ENCODE data around the gene BCAR3.
"Not testable (repeated sequence)": the region's sequence is repeated elsewhere in the genome, so short reads cannot be mapped to it uniquely, and the experiment has no call there.

BCAR3 gene

DNA sequence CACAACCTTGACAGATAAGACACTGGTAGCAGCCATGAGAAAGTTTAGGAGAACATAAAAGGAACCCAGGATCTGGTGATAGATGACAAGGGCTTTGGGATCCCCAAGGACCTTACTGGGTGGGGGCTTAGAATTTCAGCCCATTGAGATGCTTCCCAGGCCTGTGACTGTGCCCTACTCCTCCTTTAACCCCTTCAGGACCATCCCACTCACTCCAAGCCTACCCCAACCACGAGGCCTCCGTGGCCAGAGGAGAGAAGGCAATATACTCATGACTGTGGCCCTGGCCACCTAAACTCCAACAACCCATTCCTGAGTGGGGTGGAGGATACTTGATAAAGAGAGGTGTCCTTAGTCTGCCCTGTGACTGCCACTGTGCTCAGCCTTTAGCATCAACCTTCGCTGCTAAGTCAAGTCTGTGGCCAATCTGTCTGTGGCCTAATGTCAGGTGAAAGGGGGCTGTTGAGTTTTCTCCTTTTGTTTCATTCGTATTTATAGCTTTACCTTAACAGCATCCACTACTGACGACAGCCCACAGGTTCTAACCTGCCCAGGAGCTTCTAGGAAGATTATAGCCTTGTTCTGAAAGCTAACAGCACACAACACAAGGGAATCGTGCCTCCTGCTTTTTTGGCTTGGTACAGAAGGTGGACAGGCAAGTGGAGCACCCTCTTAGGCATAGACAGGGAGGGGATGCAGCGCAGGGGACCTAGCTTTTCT lies 16.9 kb upstream of the BCAR3 start:
- Mint-ChIP-seq H3K27me3 (no peaks in the 10 kb centered on the region), H3K9me3 (no peaks in the 10 kb centered on the region), H3K27ac (no peak overlapping the region), H3K4me1 (peaks cover 5% of the 10 kb centered on the region), H3K4me3 (no peak overlapping the region)
- DNase-seq: no peak
- ATAC-seq: no peak

DNA sequence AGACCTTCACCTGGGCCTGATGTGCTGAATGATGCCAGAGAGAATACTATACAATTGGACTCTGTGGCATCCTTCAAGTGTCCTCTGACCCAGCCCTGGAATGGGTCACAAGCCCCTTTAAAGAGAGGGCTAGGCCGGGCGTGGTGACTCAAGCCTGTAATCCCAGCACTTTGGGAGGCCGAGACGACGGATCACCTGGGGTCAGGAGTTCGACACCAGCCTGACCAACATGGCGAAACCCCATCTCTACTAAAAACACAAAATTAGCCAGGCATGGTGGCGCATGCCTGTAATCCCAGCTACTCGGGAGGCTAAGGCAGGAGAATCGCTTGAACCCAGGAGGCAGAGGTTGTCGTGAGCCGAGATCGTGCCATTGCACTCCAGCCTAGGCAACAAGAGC lies 15.9 kb upstream of the BCAR3 start:
- peaks cover 12% of the 10 kb centered on the region for H3K4me1 Mint-ChIP-seq
- not testable (repeated sequence) for H3K27me3 Mint-ChIP-seq, DNase-seq, H3K9me3 Mint-ChIP-seq, H3K4me3 Mint-ChIP-seq, H3K27ac Mint-ChIP-seq, ATAC-seq

DNA sequence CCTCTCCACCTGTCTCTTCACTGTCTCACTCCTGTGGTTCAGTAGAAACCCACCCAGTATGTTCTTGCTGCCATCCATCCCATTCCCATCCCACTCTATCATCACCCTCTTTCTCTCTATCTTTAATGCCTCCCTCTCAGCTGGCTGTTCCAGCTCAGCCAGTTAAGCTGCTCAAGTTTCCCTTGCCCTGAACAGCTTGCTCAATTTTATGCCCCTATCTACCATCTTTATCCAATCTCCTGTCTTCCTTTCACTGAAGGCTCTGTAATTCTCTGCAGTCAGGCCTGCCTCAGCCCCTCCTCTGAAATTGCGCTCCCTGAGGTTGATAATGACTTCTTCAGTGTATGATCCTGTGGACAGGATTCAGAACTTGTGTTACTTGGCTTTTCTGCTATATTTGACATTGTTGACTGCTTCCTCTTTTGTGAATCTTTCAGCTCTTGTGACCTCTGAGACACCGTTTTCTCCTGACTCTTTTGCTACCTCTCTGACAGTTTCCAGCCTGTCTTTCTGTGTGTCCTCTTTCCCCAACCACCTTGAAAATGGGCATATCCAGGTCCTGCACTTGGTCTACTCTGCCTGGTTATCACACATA lies 13.9 kb upstream of the BCAR3 start:
- Mint-ChIP-seq H3K4me1 (peaks cover 14% of the 10 kb centered on the region), H3K4me3 (no peak overlapping the region), H3K27me3 (no peaks in the 10 kb centered on the region), H3K27ac (no peak overlapping the region), H3K9me3 (no peaks in the 10 kb centered on the region)
- DNase-seq (no peak), ATAC-seq (no peak)

DNA sequence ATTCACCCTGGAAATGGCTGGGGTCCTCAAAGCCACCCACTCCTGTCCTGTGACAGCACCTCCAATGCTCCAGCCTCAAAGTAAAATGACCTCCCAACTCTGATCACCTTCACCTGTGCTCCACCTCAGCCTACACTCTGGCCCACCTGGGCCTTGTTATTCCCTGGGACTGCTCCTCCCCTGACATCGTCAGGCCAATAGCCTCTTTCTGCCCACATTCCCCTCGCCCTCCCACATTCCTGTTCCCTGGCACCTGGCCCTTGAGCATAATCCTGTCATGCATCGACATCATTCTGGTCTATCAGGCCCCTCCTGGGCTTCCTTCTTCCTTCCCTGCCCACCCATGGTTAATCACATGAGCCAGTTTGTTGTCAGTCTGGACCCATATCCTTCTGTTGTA lies 13.2 kb upstream of the BCAR3 start:
- no peaks in the 10 kb centered on the region for H3K27me3 Mint-ChIP-seq
- DNase-seq (no peak), ATAC-seq (no peak)
- H3K4me3 Mint-ChIP-seq: no peak overlapping the region
- no peaks in the 10 kb centered on the region for H3K9me3 Mint-ChIP-seq
- peaks cover 14% of the 10 kb centered on the region for H3K4me1 Mint-ChIP-seq
- no peak overlapping the region for H3K27ac Mint-ChIP-seq

DNA sequence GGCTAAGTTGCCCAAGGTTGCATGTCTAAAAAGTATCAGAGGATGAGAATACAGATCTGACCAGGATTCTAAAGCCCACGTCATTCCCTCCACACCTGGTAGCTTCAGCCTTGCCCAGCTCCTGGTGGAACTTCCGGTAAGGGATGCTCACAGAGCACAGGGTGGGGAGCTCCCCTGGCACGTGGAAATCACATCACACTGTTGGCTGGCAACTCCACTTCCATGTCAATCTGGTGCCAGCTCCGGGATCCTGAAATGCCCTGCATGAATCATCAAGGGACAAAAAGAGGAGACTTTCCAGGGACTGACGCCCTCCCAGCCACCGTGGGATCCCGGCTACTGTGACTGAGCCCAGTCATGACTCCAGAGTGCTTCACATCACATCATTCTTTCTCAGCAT lies 12.4 kb upstream of the BCAR3 start:
- H3K27ac Mint-ChIP-seq: peak overlapping the region in 1 of 2 donors; percentile 71
- DNase-seq (no peak), ATAC-seq (no peak)
- no peak overlapping the region for H3K4me3 Mint-ChIP-seq
- H3K27me3 Mint-ChIP-seq: no peaks in the 10 kb centered on the region
- H3K9me3 Mint-ChIP-seq: no peaks in the 10 kb centered on the region
- H3K4me1 Mint-ChIP-seq: peaks cover 14% of the 10 kb centered on the region

DNA sequence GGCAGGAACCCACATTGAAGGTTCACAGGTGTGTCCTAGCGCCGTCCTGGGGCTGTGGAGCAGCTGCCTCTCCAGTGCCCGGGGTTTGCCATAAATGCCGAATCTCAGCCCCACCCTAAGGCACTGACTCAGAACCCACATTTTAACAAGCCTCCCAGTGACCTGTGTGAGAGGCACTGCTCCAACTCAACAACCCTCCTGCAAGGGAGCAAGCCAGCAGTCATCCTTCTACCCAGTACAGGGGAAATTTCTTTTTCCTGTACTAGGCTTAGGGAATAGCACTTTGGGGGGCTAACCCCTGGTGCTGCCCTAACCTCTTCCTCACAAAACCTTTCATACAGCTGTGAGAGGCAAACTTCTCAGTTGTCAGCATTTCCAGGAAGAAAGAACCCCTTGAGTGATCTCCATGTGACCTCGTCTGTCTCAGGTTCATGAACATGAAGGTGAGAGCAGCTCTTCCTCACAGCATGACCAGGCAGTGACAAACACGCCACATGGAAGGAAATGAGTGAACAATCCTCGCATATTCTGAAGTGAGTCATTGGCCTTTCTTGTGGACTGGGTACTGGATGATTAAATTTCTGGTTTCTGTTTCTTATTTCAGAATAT lies 11.4 kb upstream of the BCAR3 start:
- peak overlapping the region; percentile 2 to 52 for H3K4me3 Mint-ChIP-seq
- no peaks in the 10 kb centered on the region for H3K9me3 Mint-ChIP-seq
- no peak overlapping the region for H3K27ac Mint-ChIP-seq
- H3K27me3 Mint-ChIP-seq: no peaks in the 10 kb centered on the region
- H3K4me1 Mint-ChIP-seq: peaks cover 14% of the 10 kb centered on the region
- DNase-seq (peak; percentile 58 to 80), ATAC-seq (peak; percentile 97)

DNA sequence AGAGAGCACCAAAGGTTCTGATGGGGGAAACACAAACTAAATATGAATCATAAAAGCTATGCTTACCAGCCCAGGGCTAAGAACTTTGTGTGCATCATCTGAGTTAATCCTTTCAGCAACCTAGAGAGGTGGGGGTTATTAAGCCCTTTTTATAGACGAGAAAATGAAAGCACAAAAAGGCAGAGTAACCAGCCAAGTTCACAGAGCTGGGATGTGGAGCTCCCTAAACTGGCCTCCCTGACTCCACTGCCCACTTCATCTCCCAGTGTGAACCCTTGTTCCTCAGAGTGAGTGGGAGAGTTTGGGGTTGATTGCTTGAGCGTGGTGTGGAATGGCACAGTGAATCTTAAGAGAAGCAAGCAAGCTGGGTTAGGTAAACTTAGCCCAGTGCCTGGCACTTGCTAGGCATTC lies 10.8 kb upstream of the BCAR3 start:
- no peak for ATAC-seq
- peak overlapping the region in 1 of 2 donors; percentile 26 for H3K4me3 Mint-ChIP-seq
- peaks cover 6% of the 10 kb centered on the region for H3K27me3 Mint-ChIP-seq
- no peak for DNase-seq
- peaks cover 14% of the 10 kb centered on the region for H3K4me1 Mint-ChIP-seq
- H3K27ac Mint-ChIP-seq: peak overlapping the region in 1 of 2 donors; percentile 90
- no peaks in the 10 kb centered on the region for H3K9me3 Mint-ChIP-seq

DNA sequence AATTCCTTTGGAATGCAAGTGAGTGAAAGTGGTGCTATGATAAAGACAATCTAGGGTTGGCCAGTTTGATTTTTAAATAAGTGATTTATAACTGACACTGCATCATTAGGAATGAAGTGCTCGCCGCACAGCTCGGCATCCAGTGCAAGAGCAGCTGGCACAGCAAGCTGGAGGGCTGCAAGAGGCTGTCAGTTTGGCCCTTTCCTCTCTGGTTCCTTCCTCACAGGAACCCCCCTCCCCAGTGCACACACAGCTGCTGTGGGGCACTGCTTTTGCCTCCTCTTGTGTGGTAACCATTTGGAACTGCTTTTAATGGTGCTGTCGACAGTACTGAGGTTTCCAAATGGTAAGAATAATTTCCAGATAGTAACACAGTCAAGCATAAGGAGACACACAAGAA lies 10.4 kb upstream of the BCAR3 start:
- no peak overlapping the region for H3K4me3 Mint-ChIP-seq
- H3K9me3 Mint-ChIP-seq: no peaks in the 10 kb centered on the region
- no peak for DNase-seq
- ATAC-seq: no peak
- no peak overlapping the region for H3K27ac Mint-ChIP-seq
- peaks cover 10% of the 10 kb centered on the region for H3K27me3 Mint-ChIP-seq
- peaks cover 14% of the 10 kb centered on the region for H3K4me1 Mint-ChIP-seq

DNA sequence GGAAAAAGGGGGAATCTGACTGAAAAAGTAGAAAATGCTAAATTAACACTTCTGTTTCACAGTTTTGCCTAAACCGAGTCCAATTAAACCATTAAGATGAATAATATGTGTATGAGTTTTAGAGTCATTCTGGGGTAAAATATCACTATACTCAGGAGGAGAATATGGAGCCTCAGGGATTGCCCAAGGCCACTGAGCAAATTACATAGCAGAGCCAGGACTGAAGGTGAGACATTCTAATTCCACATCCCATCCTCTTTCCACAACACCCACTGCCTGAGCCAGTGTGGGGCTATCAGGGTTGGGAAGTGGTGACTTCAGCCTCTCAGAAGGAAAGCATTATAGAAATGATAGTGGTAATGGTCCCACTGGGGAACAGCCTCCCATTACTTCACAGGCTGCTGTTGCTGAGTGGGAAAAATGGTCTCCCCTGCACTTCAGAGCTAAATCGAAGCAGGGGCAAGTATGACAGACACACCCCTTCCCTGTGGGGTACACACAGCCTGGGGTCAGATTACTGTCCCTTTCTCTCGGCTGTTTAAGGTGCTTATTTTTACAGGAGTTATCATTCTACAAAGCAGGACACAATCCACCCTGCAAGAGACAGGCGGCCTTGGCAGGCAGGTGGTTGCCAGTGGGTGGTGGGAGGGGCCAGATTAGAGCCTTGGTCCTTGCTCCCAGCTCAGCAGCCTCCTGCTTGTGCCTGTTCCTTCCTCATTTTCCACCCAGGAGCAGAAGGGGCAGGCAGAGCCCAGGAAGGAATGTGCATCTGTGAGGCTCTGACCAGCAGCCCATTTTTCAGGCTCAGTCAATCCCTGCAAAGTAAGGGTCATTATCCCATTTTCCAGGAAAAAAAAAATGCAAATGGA lies 9.5 kb upstream of the BCAR3 start:
- ATAC-seq: no peak
- Mint-ChIP-seq H3K9me3 (no peaks in the 10 kb centered on the region), H3K27me3 (peaks cover 13% of the 10 kb centered on the region), H3K4me1 (peaks cover 14% of the 10 kb centered on the region), H3K27ac (no peak overlapping the region), H3K4me3 (no peak overlapping the region)
- no peak for DNase-seq

DNA sequence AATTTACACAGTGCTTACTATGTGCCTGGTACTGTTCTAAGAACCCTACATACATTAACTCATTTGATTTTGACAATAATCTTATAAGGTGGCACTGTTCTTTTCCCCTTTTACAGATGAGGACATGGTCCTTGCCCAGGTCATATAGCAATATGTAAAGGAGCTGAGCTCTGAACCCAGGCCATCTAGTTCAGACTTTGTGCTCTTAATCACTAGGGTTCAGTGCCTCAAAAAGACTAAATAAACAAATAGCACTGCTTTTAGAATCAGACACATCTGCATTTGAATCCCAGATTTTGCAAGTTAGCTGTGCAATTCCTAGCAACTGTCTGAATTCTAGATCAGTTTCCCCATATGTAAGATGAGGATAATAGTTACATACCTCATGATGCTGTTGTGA lies 8.7 kb upstream of the BCAR3 start:
- Mint-ChIP-seq H3K27ac (no peak overlapping the region), H3K4me1 (peaks cover 14% of the 10 kb centered on the region), H3K9me3 (no peaks in the 10 kb centered on the region), H3K27me3 (peaks cover 21% of the 10 kb centered on the region), H3K4me3 (no peak overlapping the region)
- ATAC-seq (no peak), DNase-seq (no peak)

DNA sequence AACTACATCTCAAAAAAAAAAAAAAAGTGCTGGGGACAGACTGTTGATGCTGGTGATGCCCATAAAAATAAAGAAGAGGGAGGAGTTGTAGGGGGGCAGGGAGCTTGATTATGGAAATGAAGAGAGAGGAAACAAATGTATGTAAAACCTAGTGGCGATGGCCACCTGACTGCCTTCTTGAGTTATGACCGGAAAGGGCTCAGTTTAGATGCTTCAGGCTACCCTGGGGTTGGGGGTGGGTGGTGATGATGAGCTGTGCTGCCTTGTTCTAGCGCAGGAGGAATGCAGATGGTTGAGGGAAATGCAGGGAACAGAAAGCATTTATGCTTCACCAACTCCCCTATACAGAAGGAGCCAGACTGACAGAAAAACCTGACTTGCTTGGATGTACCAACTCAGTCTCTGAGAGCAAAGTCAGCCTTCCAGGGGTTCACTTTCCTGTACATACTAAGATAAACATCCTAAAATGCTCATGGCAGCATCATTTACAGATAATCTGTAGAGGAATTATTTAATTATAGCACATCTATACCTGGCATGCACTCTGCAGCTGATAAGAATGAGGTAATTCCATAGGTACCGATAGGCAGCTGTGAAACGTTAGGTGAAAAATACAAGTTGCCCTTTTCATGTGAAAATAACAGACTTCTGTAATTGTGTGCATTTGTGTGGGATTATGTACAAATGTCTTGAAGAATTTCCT lies 8.0 kb upstream of the BCAR3 start:
- Mint-ChIP-seq H3K27me3 (peaks cover 27% of the 10 kb centered on the region), H3K9me3 (no peaks in the 10 kb centered on the region), H3K27ac (no peak overlapping the region), H3K4me3 (no peak overlapping the region), H3K4me1 (peaks cover 14% of the 10 kb centered on the region)
- ATAC-seq (no peak), DNase-seq (no peak)

DNA sequence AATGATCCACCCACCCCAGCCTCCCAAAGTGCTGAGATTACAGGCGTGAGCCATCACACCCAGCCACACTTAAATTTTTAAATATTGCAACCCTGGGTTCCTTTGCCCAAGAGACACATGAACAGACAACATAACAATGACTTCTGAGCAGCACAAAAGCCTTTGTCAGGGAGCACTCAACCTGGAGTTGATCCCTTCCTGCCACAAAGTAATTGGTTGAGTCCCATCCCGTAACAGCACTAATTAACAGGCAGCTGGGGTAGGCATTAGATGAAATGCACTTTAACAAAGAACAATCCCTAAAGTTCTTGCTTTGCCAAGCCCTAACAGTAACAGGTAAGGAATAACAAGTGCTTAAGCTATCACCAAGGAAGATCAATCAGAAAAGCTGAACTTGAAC lies 5.9 kb upstream of the BCAR3 start:
- no peak for ATAC-seq
- peaks cover 49% of the 10 kb centered on the region for H3K27me3 Mint-ChIP-seq

DNA sequence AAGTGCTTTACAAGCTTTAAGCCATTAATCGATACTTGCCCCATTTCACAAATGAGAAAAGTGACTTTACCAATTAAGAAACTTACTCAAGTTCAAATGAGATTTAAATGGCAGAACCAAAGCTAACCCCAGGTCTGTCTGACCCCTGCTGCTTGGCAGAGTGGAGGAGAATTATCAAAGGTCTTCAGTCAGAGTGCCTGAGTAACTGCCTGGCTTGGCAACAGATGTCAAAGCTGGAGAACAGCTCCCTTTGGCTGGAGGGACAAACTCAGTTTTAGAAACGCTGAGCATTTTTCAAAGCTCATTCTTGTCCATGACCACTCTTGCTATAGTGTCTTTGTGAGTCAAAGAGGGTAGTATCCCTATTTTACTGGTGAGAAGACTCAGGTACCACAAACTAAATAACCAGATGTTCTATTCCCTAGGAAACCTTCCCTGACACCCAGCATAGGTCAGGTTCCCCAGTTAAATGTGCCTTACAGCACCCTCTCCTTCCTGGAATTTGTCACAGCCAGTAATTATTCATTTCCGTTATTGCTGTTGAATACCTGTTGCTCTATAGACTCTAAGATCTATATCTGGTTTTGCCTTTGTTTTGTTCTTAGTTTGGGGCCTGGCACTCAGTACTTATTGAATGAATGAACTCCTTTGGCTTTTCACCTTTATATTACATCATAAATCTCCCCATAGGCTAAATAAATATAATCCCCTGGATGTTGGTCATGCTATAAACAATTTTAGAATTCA lies 5.0 kb upstream of the BCAR3 start:
- H3K9me3 Mint-ChIP-seq: no peaks in the 10 kb centered on the region
- no peak overlapping the region for H3K27ac Mint-ChIP-seq
- H3K4me1 Mint-ChIP-seq: peaks cover 6% of the 10 kb centered on the region
- H3K4me3 Mint-ChIP-seq: no peak overlapping the region
- DNase-seq (no peak), ATAC-seq (no peak)
- H3K27me3 Mint-ChIP-seq: peaks cover 57% of the 10 kb centered on the region

More for the DNA sequence above, 5.9 kb upstream of the BCAR3 start:
- H3K9me3 Mint-ChIP-seq: no peaks in the 10 kb centered on the region
- no peak overlapping the region for H3K27ac Mint-ChIP-seq
- peaks cover 6% of the 10 kb centered on the region for H3K4me1 Mint-ChIP-seq
- no peak overlapping the region for H3K4me3 Mint-ChIP-seq
- DNase-seq: no peak

DNA sequence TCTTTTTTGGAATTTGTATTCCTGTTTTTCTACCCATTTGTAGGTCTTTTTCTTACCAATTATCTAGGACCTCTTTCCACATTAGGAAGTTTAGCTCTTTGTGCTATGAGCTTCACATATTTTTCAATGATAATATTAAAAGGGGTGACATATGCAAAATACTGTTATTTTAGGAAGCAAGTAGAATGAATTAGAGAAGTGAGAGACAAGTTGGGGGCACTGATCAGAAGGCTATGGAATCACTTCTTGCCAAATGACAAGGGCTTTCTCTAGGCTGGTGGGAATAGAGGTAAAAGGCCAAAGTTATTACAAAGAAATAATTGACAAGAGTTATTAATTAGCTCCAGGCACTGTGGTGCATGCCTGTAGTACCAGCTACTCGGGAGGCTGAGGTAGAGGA lies 4.3 kb upstream of the BCAR3 start:
- no peak for DNase-seq
- peaks cover 62% of the 10 kb centered on the region for H3K27me3 Mint-ChIP-seq
- H3K27ac Mint-ChIP-seq: no peak overlapping the region
- no peak for ATAC-seq
- H3K9me3 Mint-ChIP-seq: no peaks in the 10 kb centered on the region
- peaks cover 8% of the 10 kb centered on the region for H3K4me1 Mint-ChIP-seq
- H3K4me3 Mint-ChIP-seq: no peak overlapping the region

DNA sequence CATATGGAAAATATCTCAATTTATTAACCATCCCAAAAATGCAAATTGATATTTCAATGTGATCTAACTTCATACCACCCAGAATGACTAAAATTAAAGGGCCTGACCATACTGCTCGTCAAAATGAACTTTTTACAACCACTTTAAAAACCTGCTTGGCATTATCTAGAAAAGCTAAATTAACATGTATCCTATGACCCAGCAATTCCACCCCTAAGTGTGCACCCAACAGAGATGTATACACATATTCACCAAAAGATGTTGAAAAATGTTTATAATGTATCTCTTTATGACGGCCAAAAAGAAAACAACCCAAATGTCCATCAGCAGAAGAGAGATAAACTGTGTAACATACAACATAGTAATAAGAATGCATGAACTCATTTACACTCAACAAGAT lies 1.6 kb upstream of the BCAR3 start:
- no peak overlapping the region for H3K4me3 Mint-ChIP-seq
- peaks cover 80% of the 10 kb centered on the region for H3K27me3 Mint-ChIP-seq
- ATAC-seq (no peak), DNase-seq (no peak)
- no peak overlapping the region for H3K27ac Mint-ChIP-seq
- H3K4me1 Mint-ChIP-seq: peaks cover 14% of the 10 kb centered on the region
- no peaks in the 10 kb centered on the region for H3K9me3 Mint-ChIP-seq
